K562 (cell line): ENCODE data around the gene KCNAB2. TPM values are rescaled to one million over a fixed set of nuclear protein-coding genes. Genes with fewer than 3 reads are reported as not detected.

Source experiments
- ATAC-seq: fragments of 200-7000 bp; cut with Tn5 transposase; 3 replicates; pipeline ENCODE4 v1.9.1; 2020; ENCODE audit warnings: moderate library complexity
- BruUV-seq: library from RNA; stranded (reverse); fragments of 400-500 nt; replicated peaks from 2 replicates; lab custom pipeline; 2021; lab: Mats Ljungman, UMichigan
- CTCF ChIA-PET: fragments of 300-600 bp; formaldehyde crosslinking; extraction: SDS; loops from one replicate; lab custom pipeline; 2021; ENCODE audit warnings: low intra/inter-chr PET ratio; lab: Yijun Ruan, JAX
- POLR2A ChIA-PET: fragments of 300-600, 350-650 bp; sonication (Branson Sonifier 250); formaldehyde crosslinking; extraction: SDS; loops from one replicate; lab custom pipeline; 2021; ENCODE audit warnings: antibody characterized with exemption, inconsistent platforms; lab: Yijun Ruan, JAX
- DNase-seq, 4 experiments: peaks; one replicate each; pipeline versions ENCODE4 v3.0.0 to v3.0.0-alpha.2; 2011 to 2018; ENCODE audit warnings: low spot score in 3 of 4, mixed read lengths in 3 of 4; ENCODE audit errors: extremely low read depth in 1 of 4
- FAIRE-seq: peaks from 2 replicates; lab custom pipeline; 2011; peaks lifted over from hg19 to GRCh38; lab: Jason Lieb, UNC
- H2AFZ ChIP-seq: 2 replicates; pipeline ENCODE4 v1.6.0; 2011; ENCODE audit warnings: low read depth, low read length, control low read depth, inconsistent platforms
- H3K27ac ChIP-seq: fragments of 200-600 bp; 3 replicates; pipeline ENCODE4 v1.8.0; 2011; ENCODE audit warnings: low read depth, mild to moderate bottlenecking, control low read depth, inconsistent platforms, low read length, moderate library complexity, mixed read lengths; ENCODE audit errors: extremely low read depth
- H3K27me3 ChIP-seq, 2 experiments: fragments of 300-600 bp in 1 of 2; 2 replicates in 1 of 2; 3 replicates in 1 of 2; pipeline versions ENCODE4 v1.6.0 to v1.8.0; 2011; ENCODE audit warnings: inconsistent platforms in 2 of 2, low read length in 2 of 2, mild to moderate bottlenecking in 1 of 2, mixed read lengths in 1 of 2, moderate library complexity in 1 of 2; ENCODE audit not compliant: control insufficient read depth in 2 of 2, insufficient read depth in 2 of 2
- H3K36me3 ChIP-seq: fragments of 300-600 bp; 3 replicates; pipeline ENCODE4 v1.8.0; 2011; ENCODE audit warnings: mild to moderate bottlenecking, low read length, inconsistent platforms; ENCODE audit not compliant: control insufficient read depth, insufficient read depth
- H3K4me1 ChIP-seq, 2 experiments: fragments of 200-600 bp in 1 of 2; replicated peaks in 1 of 2; 2 replicates in 1 of 2; 3 replicates in 1 of 2; pipeline versions ENCODE4 v1.5.1 to v1.8.0; 2011; ENCODE audit warnings: inconsistent platforms in 2 of 2, low read length in 2 of 2, mild to moderate bottlenecking in 1 of 2, mixed read lengths in 1 of 2, moderate library complexity in 1 of 2; ENCODE audit not compliant: control insufficient read depth in 2 of 2, insufficient read depth in 2 of 2
- H3K4me2 ChIP-seq: 2 replicates; pipeline ENCODE4 v1.6.1; 2011; ENCODE audit warnings: low read length, control low read depth, inconsistent platforms, mixed read lengths; ENCODE audit not compliant: insufficient read depth
- H3K4me3 ChIP-seq: fragments of 200-600 bp; sonication (generic), shearing (Covaris generic); 2 replicates; pipeline ENCODE4 v1.5.1; 2016; ENCODE audit warnings: control low read depth, inconsistent platforms
- H3K79me2 ChIP-seq: fragments of 200-600 bp; 3 replicates; pipeline ENCODE4 v1.8.0; 2011; ENCODE audit warnings: low read length, inconsistent platforms; ENCODE audit not compliant: control insufficient read depth, insufficient read depth
- H3K9ac ChIP-seq, 2 experiments: 2 replicates each; pipeline versions ENCODE4 v1.6.0 to v1.6.1; 2011; ENCODE audit warnings: low read depth in 2 of 2, low read length in 2 of 2, control low read depth in 1 of 2, inconsistent platforms in 1 of 2, mild to moderate bottlenecking in 1 of 2, mixed read lengths in 1 of 2; ENCODE audit not compliant: insufficient read depth in 1 of 2
- H3K9me1 ChIP-seq: one replicate; pipeline ENCODE4 v1.6.0; 2011; ENCODE audit warnings: inconsistent platforms, mild to moderate bottlenecking, low read length, moderate library complexity; ENCODE audit not compliant: control insufficient read depth, insufficient read depth
- H3K9me3 ChIP-seq: replicated peaks from 2 replicates; pipeline ENCODE4 v1.5.1; 2011; ENCODE audit warnings: low read depth, low read length, inconsistent platforms; ENCODE audit not compliant: control insufficient read depth, insufficient read depth
- H4K20me1 ChIP-seq: replicated peaks from 2 replicates; pipeline ENCODE4 v1.6.1; 2011; ENCODE audit warnings: low read length, inconsistent platforms, mixed read lengths; ENCODE audit not compliant: control insufficient read depth, insufficient read depth
- KAT8 ChIP-seq: fragments of 450-650 bp; IDR thresholded peaks from 2 replicates; pipeline ENCODE4 v1.6.1; 2016; ENCODE audit warnings: low read depth, mild to moderate bottlenecking
- MIER1 ChIP-seq: fragments of 450-650 bp; IDR thresholded peaks from 2 replicates; pipeline ENCODE4 v1.6.1; 2016; ENCODE audit warnings: antibody characterized with exemption, mild to moderate bottlenecking, low read depth
- NFE2 ChIP-seq: IDR thresholded peaks from 2 replicates; pipeline ENCODE4 v1.6.1; 2014; ENCODE audit warnings: antibody characterized with exemption, low read depth
- TRIM24 ChIP-seq, 2 experiments: fragments of 450-650 bp; IDR thresholded peaks; 2 replicates each; pipeline ENCODE4 v1.6.1; 2016
- ZNF217 ChIP-seq: sonication (generic); formaldehyde crosslinking; IDR thresholded peaks from 2 replicates; pipeline ENCODE4 v1.8.0; 2022; ENCODE audit warnings: mild to moderate bottlenecking, missing genetic modification reagents
- ZNF551 ChIP-seq: fragments of 250-450 bp; sonication (Bioruptor Pico); IDR thresholded peaks from 2 replicates; pipeline ENCODE4 v1.5.0; 2021; ENCODE audit warnings: mild to moderate bottlenecking, moderate library complexity
- WGBS: fragments of 100-300 bp; shearing (Covaris generic); methylation state at CpG from one replicate; pipeline ENCODE4 v1.1.6; 2016; ENCODE audit warnings: low coverage, mixed read lengths; ENCODE audit not compliant: insufficient coverage; ENCODE audit errors: missing lambda C conversion rate; 5-methylcytosine and 5-hydroxymethylcytosine counted together
- in situ Hi-C: fragments of 300-500 bp; cut with MboI; formaldehyde crosslinking; loops from 4 replicates; pipeline ENCODE4 v1.15.0; 2018; ENCODE audit warnings: inconsistent platforms, mixed read lengths
- intact Hi-C: fragments of 100-400 bp; cut with micrococcal nuclease; formaldehyde crosslinking; loops from 2 replicates; pipeline ENCODE4 v1.14.2; 2022
- polyA plus RNA-seq, 8 experiments: library from polyadenylated mRNA; depleted of rRNA in 4 of 8; stranded (reverse) in 5 of 8; unstranded in 3 of 8; fragments of >200 nt; fragmentation: Nextera tagmentation in 2 of 8; fragmentation: Illumina TruSeq in 1 of 8; extraction: Ambion mirVana in 2 of 8; extraction: Trizol in 1 of 8; gene quantifications; 2 replicates each; pipeline versions ENCODE4 v1.2.1 to v1.2.3, GENCODE V29; 2011 to 2014; ENCODE audit warnings: inconsistent platforms in 1 of 8, missing spikeins in 1 of 8
- total RNA-seq, 7 experiments: library from RNA; depleted of rRNA in 6 of 7; stranded (reverse); fragments of >200 nt in 6 of 7; fragmentation: Illumina TruSeq in 2 of 7; extraction: Trizol in 2 of 7; gene quantifications; 2 replicates each; pipeline versions ENCODE4 v1.2.1 to v1.2.3, GENCODE V29; 2011 to 2021; ENCODE audit warnings: low replicate concordance in 1 of 7

Gene KCNAB2
- total and polyA plus RNA-seq, 9 of the 15 experiments (the other 6 are each of a cell fraction or from before 2014, with no cell fraction given), result 1.8 to 15.8 (median 7.1) TPM

DNA sequence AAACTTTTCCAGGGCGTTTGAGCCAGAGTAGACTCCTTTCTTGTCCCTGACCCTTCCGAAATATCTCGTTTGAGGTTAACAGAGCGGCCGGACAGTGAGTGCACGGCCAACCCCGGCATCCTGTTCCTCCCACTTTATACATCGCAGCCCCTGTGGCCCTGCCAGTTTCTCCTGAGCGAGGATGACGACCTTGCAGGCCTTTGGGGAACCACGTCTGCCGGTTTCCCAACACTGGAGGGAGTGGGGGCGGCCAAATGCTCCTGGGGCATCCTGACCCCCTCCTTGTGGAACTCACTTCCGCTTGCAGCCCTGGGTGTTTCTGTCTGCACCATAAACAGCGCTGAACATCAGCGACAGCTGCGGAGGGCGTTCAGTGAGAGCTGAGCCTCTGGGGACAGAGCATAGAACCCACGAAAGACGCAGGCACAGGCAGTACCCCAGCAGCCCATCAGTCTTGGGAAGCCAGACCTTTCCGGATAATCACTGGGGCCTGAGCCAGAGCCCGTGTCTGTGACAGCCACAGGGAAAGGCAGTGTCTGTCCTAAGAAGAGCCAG, 4.8 kb upstream of the KCNAB2 start:
- no peak overlapping the region for H2AFZ ChIP-seq
- H3K36me3 ChIP-seq, result no peaks in the 10 kb centered on the region
- ATAC-seq (peak; percentile 17), FAIRE-seq (no peak), DNase-seq (no peak)
- H3K27me3 ChIP-seq, result peaks cover 0 to 13% of the 10 kb centered on the region in 2 experiments; a peak in 4 of 5 replicates
- no peaks in the 10 kb centered on the region for H3K9me3 ChIP-seq
- in situ Hi-C loops (loop anchor here (5.0 kb wide), 1 partner anchor 301 kb away; no protein-coding TSS in a partner anchor), intact Hi-C loops (no loop called here)
- ChIA-PET POLR2A (interaction anchor here (0.6 kb wide), 2 partner anchors 10 to 18 kb away, joined by 3 to 4 read pairs; no protein-coding TSS in a partner anchor), CTCF (interaction anchor here (3.3 kb wide), 1 partner anchor 204 kb away, joined by 16 read pairs; the partner anchor contains the start of gene HES3)
- no peak overlapping the region for H3K27ac ChIP-seq
- WGBS, result 61% methylated on average over 22 of the region's 22 CpGs
- H3K9ac ChIP-seq, result peak overlapping the region in 1 of 2 experiments; percentile 31; a peak in 1 of 4 replicates
- H3K9me1 ChIP-seq, result peaks cover 4% of the 10 kb centered on the region
- H3K4me1 ChIP-seq, result peaks cover 0 to 20% of the 10 kb centered on the region in 2 experiments; a peak in 2 of 5 replicates
- TF ChIP-seq KAT8 (no peak), MIER1 (no peak), NFE2 (no peak), ZNF217 (CRISPR knock-in tag) (no peak), ZNF551 (CRISPR knock-in tag) (no peak), TRIM24 (IDR thresholded peaks at IDR 0.05) (no peak)
- H3K4me3 ChIP-seq, result no peak overlapping the region
- BruUV-seq, result no TSS peak
- H4K20me1 ChIP-seq, result peaks cover 63% of the 10 kb centered on the region
- H3K4me2 ChIP-seq, result no peak overlapping the region
- H3K79me2 ChIP-seq, result no peaks in the 10 kb centered on the region
